RCC 7860 (cell line): ENCODE measurements around the gene THOC6.

Experiments used
- DNase-seq: peaks from one replicate; pipeline ENCODE4 v3.0.0-alpha.2; 2015; ENCODE audit warnings: low spot score
- FAIRE-seq: peaks from 2 replicates; lab custom pipeline; 2012; peaks lifted over from hg19 to GRCh38; lab: Jason Lieb, UNC

THOC6 gene

DNA sequence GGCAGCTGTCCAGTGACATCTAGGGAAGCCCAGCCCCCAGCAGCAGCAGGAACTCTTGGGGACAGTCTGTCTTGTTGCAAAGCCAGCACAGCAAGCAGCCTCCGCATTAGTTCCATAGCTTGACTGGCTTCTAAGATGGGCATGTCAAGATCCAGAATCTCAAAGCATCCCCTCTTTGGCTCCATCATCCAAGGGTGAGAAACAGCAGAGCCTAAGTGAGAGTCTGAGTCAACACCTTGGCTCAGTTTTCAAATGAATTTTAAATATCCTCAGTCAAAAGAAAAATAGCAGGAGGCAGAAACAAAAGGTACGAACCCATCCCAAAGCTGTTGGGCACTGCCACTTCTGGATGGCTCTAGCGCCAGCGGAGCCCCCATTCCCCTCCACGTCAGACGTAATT, 8.9 kb upstream of the THOC6 start:
- FAIRE-seq (no peak), DNase-seq (no peak)

DNA sequence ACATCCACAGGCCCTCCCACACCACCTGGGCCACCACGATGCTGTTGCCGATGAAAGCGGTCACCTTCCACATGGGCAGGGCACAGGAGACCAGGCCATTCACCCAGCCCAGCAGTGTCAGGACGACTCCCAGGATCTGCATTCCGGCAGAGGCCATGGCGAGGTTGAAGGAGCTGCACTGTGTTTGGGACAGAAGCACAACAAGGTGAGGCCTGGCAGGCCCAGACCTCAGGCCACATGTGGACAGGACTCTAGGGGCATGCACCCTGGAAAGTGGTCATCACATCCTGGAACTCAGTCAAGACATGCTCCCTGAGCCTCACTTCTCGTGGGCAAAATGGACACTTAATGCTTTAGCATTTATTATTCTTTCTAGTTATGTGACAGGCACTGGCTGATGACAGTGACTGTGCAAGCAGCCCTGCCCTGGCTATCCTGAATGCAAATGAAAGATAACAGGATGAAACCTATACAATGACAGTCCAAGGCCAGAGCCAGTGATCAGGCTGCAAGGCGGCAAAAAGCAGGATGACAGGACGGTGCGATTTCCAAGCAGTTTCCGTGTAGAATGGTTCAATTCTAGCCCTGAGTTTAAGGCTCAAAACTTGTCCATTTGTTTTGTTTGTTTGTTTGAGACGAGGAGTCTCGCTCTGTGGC, 7.8 kb upstream of the THOC6 start:
- FAIRE-seq (no peak), DNase-seq (no peak)

DNA sequence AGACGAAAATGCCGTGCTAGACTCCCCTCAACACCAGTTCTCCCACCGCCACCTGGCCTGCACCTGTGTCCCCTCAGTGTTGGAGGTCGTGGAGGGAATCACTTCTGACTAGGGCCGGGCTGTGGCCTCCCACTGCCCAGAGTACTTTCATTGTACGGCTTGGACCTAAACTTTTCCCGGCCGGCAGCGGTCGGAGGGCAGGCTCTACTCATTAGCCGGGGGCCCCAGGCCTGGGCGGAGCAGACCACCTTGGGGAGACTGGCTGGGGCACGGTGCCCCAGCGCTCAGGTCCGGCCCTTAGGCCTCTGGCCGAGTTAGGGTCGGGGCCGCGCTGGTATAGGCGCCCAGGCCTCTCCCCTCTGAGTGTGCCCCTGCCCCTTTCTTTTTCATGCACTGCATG, 6.5 kb upstream of the THOC6 start:
- FAIRE-seq (no peak), DNase-seq (no peak)

DNA sequence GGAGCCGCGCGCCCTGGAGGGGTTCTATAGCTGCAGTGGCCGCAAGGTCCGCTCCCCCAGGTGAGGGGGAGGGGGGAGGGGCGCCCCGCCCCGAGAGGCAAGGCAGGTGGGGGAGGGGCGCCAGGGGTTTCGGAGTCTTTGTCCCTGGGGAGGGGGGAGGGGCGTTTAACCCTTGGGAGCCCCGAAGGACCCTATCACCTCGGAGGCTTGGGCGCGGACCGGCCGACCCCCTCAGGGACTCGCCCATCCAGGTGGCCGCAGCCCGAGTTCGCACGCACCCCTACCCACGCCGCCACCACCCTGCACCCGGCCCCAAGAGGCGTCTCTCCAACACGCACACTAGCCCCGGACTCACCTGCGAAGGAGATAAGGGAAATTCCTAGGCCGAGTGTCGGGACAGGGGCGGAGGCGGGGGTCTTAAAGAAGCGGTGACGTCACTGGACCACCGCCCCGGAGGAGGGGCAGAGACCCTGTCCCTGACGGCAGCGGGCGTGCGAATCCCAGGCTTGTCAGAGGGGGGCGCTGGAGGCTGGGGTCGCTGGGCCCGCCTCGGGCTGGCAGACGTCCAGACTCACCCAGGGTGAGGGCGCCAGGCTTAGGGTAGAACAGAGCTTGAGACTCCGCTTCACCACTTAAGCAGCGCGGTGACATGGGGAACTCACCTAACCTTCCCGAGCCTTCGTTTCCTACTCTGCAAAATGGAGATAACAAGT, 5.9 kb upstream of the THOC6 start, which contains the start of gene CLDN6:
Gene CLDN6, minus strand, starts transcription at position 390 of the 713 bp plus-strand sequence. CDS start 2,162 bp downstream, outside the sequence.
- FAIRE-seq: no peak

DNA sequence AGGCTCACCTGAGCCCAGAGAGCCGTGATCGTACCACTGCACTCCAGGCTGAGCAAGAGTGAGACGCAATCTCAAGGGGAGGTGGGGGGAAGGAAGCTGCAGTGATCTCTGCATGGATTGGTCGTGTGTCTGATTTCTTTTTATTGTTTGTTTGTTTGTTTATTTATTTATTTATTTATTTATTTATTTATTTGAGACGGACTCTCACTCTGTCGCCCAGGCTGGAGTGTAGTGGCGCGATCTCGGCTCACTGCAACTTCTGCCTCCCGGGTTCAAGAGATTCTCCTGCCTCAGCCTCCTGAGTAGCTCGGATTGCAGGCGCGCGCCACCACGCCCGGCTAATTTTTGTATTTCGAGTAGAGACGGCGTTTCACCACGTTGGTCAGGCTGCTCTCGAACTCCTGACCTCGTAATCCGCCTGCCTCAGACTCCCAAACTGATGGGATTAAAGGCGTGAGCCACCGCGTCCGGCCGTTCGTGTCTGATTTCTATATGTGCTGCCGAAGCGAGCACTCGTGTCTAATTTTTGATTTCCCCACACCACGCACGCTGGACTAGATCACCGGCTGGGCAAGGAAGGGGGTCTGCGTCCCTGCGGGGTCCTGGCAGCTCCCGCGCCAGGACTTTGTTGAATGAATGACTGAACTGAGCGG, 4.1 kb upstream of the THOC6 start:
- FAIRE-seq (no peak), DNase-seq (no peak)

More for the DNA sequence above, 5.9 kb upstream of the THOC6 start, which contains the start of gene CLDN6:
- no peak for DNase-seq

DNA sequence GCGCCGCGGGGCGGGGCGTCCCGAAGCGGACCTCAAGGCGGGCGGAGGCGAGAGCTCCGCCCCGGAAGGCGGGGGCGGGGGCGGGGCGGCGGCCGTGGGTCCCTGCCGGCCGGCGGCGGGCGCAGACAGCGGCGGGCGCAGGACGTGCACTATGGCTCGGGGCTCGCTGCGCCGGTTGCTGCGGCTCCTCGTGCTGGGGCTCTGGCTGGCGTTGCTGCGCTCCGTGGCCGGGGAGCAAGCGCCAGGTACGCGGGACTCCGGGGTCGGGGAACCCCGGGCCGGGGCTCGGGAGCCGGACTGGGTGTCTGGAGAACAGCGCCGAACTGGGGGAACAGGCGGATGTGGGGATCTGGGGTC, 3.6 kb upstream of the THOC6 start, which contains the start of gene TNFRSF12A:
Gene TNFRSF12A, plus strand, starts transcription at position 122 of the 357 bp plus-strand sequence. Its CDS starts 30 bp downstream, at position 152.
- DNase-seq (peak; percentile 66), FAIRE-seq (no peak)

DNA sequence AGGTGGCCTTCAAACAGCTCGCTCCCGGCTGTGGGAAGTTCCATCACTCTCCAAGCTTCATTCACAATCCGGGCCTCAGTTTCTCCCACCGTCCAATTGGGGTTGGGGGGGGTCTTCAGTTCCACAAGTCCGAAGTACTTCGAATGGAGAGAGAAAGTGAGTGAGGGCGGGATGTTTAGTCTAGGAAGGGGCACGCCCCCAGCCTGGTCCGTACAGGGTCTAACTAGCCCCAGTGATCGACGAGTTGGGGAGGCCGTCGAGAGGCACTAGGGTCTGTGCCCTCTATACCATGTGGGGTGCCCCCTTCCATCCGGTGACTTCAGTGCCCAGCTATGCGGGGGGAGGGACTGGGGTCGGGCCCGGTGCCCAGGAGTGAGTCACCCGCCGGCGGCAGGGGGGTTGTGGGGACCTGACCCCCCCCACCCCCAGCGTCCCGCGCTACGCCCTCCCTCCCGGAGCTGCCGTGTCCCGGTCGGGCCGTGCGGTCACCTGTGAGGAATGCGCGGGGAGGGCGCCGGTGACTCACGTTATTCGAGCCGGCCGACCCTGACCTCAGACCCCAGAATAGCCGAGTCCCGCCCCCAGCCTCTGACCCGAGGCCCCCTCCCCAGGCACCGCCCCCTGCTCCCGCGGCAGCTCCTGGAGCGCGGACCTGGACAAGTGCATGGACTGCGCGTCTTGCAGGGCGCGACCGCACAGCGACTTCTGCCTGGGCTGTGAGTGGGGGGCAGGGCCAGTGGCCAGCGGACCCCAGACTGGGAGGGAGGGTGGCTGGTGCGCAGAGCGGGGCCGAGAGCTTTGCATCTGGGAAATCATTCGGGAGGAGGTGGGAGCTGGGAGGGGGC, 3.0 kb upstream of the THOC6 start:
- FAIRE-seq (peak; percentile 71), DNase-seq (peak; percentile 95)

DNA sequence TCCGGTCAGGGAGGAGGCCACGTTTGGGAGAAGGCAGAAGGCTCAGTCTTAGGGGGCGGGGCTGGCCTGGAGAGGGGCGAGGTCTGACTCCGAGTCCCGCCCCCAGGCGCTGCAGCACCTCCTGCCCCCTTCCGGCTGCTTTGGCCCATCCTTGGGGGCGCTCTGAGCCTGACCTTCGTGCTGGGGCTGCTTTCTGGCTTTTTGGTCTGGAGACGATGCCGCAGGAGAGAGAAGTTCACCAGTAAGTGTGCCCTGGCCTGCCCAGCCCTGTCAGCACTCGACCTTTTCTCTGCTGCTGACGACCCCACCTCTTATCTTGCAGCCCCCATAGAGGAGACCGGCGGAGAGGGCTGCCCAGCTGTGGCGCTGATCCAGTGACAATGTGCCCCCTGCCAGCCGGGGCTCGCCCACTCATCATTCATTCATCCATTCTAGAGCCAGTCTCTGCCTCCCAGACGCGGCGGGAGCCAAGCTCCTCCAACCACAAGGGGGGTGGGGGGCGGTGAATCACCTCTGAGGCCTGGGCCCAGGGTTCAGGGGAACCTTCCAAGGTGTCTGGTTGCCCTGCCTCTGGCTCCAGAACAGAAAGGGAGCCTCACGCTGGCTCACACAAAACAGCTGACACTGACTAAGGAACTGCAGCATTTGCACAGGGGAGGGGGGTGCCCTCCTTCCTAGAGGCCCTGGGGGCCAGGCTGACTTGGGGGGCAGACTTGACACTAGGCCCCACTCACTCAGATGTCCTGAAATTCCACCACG, 2.2 kb upstream of the THOC6 start:
- DNase-seq (peak; percentile 97), FAIRE-seq (peak; percentile 93)

DNA sequence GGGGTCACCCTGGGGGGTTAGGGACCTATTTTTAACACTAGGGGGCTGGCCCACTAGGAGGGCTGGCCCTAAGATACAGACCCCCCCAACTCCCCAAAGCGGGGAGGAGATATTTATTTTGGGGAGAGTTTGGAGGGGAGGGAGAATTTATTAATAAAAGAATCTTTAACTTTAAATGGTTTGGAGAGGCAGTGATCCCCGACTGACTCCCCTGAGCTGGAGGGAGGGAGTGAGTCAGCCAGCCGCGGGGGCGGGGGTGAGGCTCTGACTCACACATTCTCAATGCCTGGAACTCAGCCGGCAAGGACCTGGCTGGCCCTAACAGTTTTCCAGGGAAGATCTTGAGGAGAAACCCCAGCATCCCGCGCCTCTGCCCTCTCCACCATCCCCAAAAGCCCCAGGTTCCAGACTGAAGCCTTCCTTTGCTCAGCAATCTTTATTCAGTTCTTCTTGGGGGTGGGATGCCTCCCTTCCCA, 1.6 kb upstream of the THOC6 start:
- peak; percentile 93 for DNase-seq
- FAIRE-seq: no peak

DNA sequence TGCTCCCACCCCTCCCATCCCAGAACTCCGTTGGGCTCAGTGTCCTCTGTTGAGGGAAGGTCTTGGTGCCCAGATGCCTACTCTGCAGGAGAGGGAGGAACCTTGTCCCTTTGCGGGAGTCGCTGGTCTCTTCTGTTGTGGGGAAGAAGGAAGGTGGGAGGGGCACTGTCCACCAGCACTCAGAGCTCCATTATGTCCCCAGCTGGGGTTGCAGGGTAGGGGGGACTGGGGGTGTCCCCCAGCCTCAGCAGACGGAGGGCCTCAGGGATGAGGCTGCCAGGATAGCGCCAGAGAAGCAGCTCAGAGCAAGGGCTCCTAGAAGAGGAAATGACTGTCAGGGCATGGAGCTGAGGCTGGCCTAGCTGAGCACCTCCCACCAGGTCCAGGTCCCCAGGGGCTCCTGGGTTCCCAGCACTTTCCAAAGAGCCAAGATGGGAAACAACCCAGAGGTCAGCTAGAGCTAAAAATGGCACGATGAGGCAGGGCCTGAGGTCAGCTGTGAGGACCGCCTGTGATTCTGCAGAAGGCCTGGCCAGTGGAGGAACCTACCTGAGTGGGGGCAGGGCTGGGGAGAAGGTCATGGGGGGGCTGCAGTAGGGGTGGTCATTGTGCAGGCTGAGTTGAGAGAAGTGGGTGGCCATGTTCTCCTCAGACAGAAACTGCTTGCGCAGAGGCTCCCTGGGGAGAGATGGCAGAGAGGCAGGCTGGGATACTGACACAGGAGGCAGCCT, 986 bp upstream of the THOC6 start:
- FAIRE-seq (no peak), DNase-seq (no peak)

DNA sequence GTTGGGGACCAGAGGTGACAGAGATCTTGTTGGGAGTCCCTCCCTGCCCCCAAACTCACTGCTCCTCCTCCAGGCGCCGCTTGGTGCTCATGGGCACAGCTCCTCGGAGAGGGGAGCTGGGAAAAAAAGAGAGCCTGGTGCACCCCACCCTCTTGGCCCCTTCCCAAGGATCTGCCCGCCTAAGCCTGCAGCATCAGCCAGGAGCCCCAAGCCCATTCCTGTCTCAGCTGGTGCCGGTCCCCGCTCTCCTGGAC, 493 bp upstream of the THOC6 start:
- FAIRE-seq (peak; percentile 59), DNase-seq (peak; percentile 93)

DNA sequence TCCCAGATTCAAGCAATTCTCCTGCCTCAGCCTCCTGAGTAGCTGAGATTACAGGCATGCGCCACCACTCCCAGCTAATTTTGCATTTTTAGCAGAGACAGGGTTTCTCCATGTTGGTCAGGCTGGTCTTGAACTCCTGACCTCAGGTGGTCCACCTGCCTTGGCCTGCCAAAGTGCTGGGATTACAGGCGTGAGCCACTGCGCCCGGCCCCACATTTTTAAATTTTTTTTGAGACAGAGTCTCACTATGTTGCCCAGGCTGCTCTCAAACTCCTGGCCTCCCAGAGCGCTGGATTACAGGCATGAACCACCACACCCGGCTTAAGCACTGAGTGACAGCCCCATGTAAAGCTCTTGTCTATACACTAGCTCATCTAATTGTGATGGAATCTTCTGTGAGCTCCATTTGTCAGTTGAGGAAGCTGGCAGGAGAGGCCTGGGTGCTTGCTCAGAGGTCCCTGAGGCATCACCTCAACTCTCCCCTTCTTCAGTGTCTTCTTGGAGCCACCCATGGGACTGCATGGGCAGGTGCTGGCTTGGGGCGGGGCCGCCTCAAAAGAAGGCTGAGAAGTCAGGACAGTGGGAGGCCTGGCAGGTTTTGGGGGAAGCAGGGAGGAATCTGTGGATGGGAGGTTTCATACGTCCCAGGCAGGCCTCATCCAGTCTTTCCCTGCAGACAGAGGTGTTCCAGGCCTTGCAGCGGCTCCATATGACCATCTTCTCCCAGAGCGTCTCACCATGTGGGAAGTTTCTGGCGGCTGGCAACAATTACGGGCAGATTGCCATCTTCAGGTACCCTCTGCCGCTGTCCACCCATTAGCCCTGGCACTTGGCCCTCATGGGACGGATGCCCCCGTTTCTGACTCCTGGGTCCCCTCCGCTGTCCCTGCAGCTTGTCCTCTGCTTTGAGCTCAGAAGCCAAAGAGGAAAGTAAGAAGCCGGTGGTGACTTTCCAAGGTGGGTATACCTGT, 1.5 kb downstream of the THOC6 start:
- no peak for FAIRE-seq
- no peak for DNase-seq

DNA sequence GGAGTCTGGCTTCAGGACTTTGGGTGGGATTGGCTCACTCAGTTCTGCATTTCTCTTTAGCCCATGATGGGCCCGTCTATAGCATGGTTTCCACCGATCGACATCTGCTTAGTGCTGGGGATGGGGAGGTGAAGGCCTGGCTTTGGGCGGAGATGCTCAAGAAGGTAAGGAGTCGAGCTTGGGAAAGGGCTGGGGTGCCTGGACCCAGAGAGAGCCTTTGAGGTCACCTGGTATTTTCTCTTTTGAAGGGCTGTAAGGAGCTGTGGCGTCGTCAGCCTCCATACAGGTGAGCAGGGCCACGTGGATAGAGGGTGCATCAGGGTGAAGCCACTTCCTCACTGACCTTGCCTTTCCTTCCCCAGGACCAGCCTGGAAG, 2.2 kb downstream of the THOC6 start:
- DNase-seq: no peak
- FAIRE-seq: no peak

DNA sequence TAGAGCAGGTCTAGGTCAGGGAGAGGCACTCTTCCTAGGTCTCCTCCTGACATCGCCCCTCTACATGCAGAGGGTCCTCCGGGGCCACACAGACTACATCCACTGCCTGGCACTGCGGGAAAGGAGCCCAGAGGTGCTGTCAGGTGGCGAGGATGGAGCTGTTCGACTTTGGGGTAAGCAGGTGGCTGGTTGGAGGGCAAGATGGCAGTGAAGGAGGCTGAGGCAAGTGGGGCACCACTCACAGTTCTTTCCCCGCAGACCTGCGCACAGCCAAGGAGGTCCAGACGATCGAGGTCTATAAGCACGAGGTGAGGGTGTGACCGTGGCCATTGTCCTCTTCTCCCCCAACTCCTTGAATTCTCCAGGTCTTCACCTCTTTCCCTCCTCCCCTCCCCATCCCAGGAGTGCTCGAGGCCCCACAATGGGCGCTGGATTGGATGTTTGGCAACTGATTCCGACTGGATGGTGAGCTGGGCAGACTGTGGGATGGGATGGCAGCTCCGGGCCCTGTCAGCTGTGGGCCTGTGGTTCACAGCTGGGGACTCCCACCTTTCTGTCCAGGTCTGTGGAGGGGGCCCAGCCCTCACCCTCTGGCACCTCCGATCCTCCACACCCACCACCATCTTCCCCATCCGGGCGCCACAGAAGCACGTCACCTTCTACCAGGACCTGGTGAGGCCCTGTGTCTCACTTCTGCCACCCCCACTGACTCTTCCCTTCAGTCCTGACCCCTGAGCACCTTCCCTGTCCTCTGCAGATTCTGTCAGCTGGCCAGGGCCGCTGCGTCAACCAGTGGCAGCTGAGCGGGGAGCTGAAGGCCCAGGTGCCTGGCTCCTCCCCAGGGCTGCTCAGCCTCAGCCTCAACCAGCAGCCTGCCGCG, 3.0 kb downstream of the THOC6 start:
- no peak for DNase-seq
- FAIRE-seq: no peak

DNA sequence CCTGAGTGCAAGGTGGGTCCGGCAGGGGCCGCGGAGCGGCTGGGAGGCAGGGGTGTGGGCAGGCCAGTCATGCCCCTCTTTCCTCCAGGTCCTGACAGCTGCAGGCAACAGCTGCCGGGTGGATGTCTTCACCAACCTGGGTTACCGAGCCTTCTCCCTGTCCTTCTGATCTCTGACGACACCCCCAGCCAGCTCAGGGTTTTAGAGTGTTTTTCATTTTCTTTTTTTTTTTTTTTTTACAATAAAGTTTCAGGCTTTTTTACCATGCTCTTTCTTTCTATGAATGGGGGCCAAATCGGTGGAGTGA, 3.6 kb downstream of the THOC6 start:
- FAIRE-seq: no peak
- DNase-seq: no peak

DNA sequence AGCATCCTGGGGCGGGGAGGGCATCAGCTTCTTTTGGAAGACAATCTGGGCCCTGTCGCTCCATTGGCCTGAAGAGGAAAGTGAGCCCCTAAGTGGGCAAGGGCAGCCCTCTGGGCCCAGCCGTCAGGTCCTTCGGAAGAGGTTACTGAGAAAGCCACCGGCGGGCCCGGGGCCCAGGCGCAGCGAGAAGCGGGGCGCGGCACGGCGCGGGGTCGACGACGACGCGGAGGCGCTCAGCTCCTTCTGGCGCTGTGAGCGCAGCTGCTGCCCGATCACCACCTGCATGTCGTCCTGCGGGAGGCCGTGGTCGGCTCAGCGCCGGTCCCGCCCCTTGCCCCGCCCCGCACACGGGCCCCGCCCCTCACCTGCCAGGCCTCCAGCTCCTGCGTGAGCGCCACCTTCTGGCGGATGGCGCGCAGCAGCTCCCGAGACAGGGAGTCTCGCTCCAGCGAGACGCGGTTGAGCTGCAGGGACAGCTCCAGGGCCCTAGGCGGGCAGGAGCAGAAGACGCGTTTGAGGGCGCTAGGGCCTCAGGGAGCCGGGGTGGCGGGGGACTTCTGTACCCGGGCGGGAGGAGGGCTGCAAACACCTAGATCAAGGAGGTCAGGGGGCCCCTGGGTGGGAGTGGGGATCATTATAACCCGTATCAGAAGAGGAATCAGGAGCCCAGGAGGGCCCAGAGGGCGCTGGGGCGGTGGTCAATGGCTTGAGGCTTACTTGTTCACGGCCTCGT, 4.3 kb downstream of the THOC6 start:
- peak; percentile 61 for DNase-seq
- FAIRE-seq: no peak

DNA sequence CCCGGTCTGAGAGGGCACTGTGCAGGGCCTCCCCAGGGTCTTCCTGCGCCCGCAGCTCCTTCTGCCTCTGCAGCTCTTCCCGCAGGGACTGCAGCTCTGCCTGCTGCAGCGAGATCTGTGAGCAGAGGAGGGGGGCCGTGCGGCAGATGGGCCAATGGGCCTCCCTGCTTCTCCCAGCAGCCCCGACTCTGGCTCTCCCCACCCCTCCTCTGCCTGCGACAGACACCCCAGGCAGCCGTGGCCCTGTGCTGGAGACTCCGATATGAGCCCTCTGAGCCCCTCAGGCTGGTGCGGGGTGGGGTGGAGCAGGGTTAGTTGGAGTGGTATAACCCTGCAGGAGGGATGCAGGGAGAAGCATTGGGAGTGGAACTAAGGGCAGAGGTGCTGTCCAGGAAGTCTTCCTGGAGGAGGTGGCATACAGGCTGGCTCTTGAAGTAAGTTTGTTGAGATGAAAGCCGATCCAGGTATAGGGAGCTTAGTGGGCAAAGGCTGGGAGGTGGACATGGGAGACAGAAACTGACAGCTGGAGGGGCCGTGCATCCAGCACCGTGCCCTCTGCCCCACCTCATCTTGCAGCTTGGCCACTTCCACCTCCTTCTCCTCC, 5.0 kb downstream of the THOC6 start:
- DNase-seq (no peak), FAIRE-seq (no peak)
